PC-9 (cell line): ENCODE data around the gene RNF152. TPM values are rescaled to one million over a fixed set of nuclear protein-coding genes. Genes with fewer than 3 reads are reported as not detected.

Source experiments
- BruUV-seq: library from RNA; stranded (reverse); fragments of 400-500 nt; replicated peaks from 2 replicates; lab custom pipeline; 2021; lab: Mats Ljungman, UMichigan
- CTCF ChIA-PET: fragments of 300-600 bp; sonication (Branson Sonifier 250); formaldehyde crosslinking; loops from one replicate; lab custom pipeline; 2022; ENCODE audit warnings: antibody characterized with exemption; lab: Charles Lee
- POLR2A ChIA-PET: fragments of 300-600 bp; sonication (Branson Sonifier 250); formaldehyde crosslinking; loops from one replicate; lab custom pipeline; 2022; ENCODE audit warnings: antibody characterized with exemption; ENCODE audit not compliant: unreplicated experiment; lab: Charles Lee
- DNase-seq, 2 experiments: peaks; one replicate each; pipeline versions ENCODE4 v3.0.0 to v3.0.0-alpha.2; 2015 to 2022; ENCODE audit warnings: mixed read lengths in 1 of 2
- H2AFZ ChIP-seq: fragments of 200-600 bp; sonication (generic); 2 replicates; pipeline ENCODE4 v1.8.1; 2017; ENCODE audit warnings: antibody characterized with exemption
- H3F3A ChIP-seq: fragments of 200-600 bp; sonication (generic); 2 replicates; pipeline ENCODE4 v1.8.1; 2017; ENCODE audit warnings: antibody characterized with exemption, mild to moderate bottlenecking, low read depth; ENCODE audit not compliant: insufficient read depth
- H3K27ac ChIP-seq: fragments of 200-600 bp; sonication (generic); 2 replicates; pipeline ENCODE4 v1.6.1; 2016; ENCODE audit warnings: mixed run types
- H3K27me3 ChIP-seq: fragments of 200-600 bp; sonication (generic); 2 replicates; pipeline ENCODE4 v1.6.1; 2016; ENCODE audit warnings: low read depth, mixed run types; ENCODE audit not compliant: insufficient read depth
- H3K36me3 ChIP-seq: fragments of 200-600 bp; sonication (generic); 2 replicates; pipeline ENCODE4 v1.6.1; 2016; ENCODE audit warnings: low read depth, mixed run types
- H3K4me1 ChIP-seq: fragments of 200-600 bp; sonication (generic); replicated peaks from 2 replicates; pipeline ENCODE4 v1.6.1; 2016; ENCODE audit warnings: mixed run types; ENCODE audit not compliant: insufficient read depth
- H3K4me2 ChIP-seq: fragments of 200-600 bp; sonication (generic); 2 replicates; pipeline ENCODE4 v1.6.1; 2017; ENCODE audit warnings: mixed run types
- H3K4me3 ChIP-seq: fragments of 200-600 bp; sonication (generic); 2 replicates; pipeline ENCODE4 v1.6.1; 2016; ENCODE audit warnings: mixed run types
- H3K79me2 ChIP-seq: fragments of 200-600 bp; sonication (generic); 2 replicates; pipeline ENCODE4 v1.6.1; 2017; ENCODE audit warnings: low read depth, mixed run types
- H3K9me2 ChIP-seq: fragments of 200-600 bp; sonication (generic); 2 replicates; pipeline ENCODE4 v1.8.1; 2017; ENCODE audit warnings: mild to moderate bottlenecking; ENCODE audit not compliant: insufficient read depth
- H3K9me3 ChIP-seq: fragments of 200-600 bp; sonication (generic); 2 replicates; pipeline ENCODE4 v1.8.1; 2016; ENCODE audit warnings: low read depth; ENCODE audit not compliant: insufficient read depth
- H4K20me1 ChIP-seq: fragments of 200-600 bp; sonication (generic); 2 replicates; pipeline ENCODE4 v1.8.1; 2017; ENCODE audit not compliant: insufficient read depth
- EZH2 ChIP-seq: fragments of 200-600 bp; sonication (generic); IDR thresholded peaks from 2 replicates; pipeline ENCODE4 v1.8.0; 2017; ENCODE audit warnings: antibody characterized with exemption, low read depth
- intact Hi-C: fragments of 100-400 bp; cut with micrococcal nuclease; formaldehyde crosslinking; loops from one replicate; pipeline ENCODE4 v1.10.0; 2022; ENCODE audit not compliant: unreplicated experiment
- total RNA-seq: library from RNA; stranded (reverse); gene quantifications from 2 replicates; pipeline ENCODE4 v1.2.3, GENCODE V29; 2021
- TF ChIP-seq, protein P1 (sequence below): fragments of 200-600 bp; sonication (generic); conservative IDR thresholded peaks from 2 replicates; pipeline ENCODE4 v1.6.1; 2017; ENCODE audit warnings: mixed run types, antibody characterized with exemption, mild to moderate bottlenecking, moderate library complexity

RNF152 gene
- total RNA-seq, 1 experiment from 2014 or later: not detected

GRCh38 chr18:61900504-61901281 lies 7.9 kb upstream of the RNF152 start:
- TF ChIP-seq EZH2: no peak
- TF ChIP-seq, protein P1, sequence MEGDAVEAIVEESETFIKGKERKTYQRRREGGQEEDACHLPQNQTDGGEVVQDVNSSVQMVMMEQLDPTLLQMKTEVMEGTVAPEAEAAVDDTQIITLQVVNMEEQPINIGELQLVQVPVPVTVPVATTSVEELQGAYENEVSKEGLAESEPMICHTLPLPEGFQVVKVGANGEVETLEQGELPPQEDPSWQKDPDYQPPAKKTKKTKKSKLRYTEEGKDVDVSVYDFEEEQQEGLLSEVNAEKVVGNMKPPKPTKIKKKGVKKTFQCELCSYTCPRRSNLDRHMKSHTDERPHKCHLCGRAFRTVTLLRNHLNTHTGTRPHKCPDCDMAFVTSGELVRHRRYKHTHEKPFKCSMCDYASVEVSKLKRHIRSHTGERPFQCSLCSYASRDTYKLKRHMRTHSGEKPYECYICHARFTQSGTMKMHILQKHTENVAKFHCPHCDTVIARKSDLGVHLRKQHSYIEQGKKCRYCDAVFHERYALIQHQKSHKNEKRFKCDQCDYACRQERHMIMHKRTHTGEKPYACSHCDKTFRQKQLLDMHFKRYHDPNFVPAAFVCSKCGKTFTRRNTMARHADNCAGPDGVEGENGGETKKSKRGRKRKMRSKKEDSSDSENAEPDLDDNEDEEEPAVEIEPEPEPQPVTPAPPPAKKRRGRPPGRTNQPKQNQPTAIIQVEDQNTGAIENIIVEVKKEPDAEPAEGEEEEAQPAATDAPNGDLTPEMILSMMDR: no peak
- no peak overlapping the region for H3K4me3 ChIP-seq
- no peaks in the 10 kb centered on the region for H4K20me1 ChIP-seq
- H3K27me3 ChIP-seq: no peaks in the 10 kb centered on the region
- intact Hi-C loops: no loop called here
- no peaks in the 10 kb centered on the region for H3K36me3 ChIP-seq
- H3K27ac ChIP-seq: no peak overlapping the region
- H3K4me1 ChIP-seq: no peaks in the 10 kb centered on the region
- DNase-seq: no peak
- H3K9me3 ChIP-seq: no peaks in the 10 kb centered on the region
- no peak overlapping the region for H2AFZ ChIP-seq
- H3K9me2 ChIP-seq: no peaks in the 10 kb centered on the region
- H3K79me2 ChIP-seq: no peaks in the 10 kb centered on the region
- no peaks in the 10 kb centered on the region for H3F3A ChIP-seq
- ChIA-PET POLR2A (no interaction called here), CTCF (no interaction called here)
- no peak overlapping the region for H3K4me2 ChIP-seq
- BruUV-seq: no TSS peak

DNA sequence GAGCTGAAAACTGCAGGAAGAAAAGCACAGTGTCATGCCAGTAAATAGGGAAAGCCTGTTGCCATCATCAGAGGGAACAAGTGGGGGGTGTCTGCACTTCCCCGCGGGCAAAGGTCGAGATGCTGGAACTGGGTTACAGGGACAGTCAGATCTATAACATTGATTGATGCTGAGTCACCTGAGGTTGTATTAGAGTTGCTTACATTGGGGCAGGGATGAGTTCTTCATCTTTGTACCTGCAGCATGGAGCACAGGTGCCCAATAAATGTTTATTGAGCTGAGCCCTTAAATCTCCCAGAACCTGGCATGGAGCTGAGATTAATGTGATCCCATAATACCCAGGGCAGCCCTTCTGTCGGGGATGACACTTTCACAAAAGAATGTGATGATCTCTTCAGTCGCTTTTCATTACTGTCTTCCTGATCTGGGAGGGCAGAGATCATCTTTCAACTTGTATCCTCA lies 5.9 kb upstream of the RNF152 start:
- CTCF ChIA-PET: no interaction called here
- Histone ChIP-seq H3K79me2 (no peaks in the 10 kb centered on the region), H3K4me2 (no peak overlapping the region), H2AFZ (no peak overlapping the region), H3K9me2 (no peaks in the 10 kb centered on the region), H3K36me3 (no peaks in the 10 kb centered on the region), H3K4me3 (no peak overlapping the region), H4K20me1 (no peaks in the 10 kb centered on the region), H3K27ac (no peak overlapping the region), H3F3A (no peaks in the 10 kb centered on the region), H3K9me3 (no peaks in the 10 kb centered on the region), H3K4me1 (no peaks in the 10 kb centered on the region), H3K27me3 (no peaks in the 10 kb centered on the region)
- no peak for TF ChIP-seq EZH2
- TF ChIP-seq, protein P1: no peak
- no TSS peak for BruUV-seq
- intact Hi-C loops: no loop called here
- no peak for DNase-seq
- POLR2A ChIA-PET: no interaction called here

DNA sequence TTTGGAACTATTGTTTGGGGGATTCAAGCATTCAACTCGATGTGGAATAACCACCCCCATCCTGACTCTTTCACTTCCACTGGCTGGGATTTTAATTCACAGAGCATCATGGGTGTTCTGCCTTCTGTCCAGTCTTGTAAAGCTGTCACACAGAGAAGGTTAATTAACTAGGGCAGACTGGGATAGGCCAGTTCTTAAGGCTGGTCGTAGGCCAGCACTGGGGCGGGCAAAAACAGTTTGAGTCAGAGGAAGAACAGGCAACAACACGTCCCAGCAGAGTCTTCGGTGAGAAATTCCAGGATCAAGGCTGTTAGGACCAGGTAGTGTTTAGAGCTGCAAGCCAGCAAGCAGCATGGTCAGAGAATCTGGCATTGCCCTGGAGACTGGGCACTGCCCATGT lies 4.0 kb upstream of the RNF152 start:
- ChIA-PET CTCF (no interaction called here), POLR2A (no interaction called here)
- H2AFZ ChIP-seq: no peak overlapping the region
- no peaks in the 10 kb centered on the region for H3K27me3 ChIP-seq
- no peaks in the 10 kb centered on the region for H3K4me1 ChIP-seq
- no peak overlapping the region for H3K4me3 ChIP-seq
- no peaks in the 10 kb centered on the region for H3F3A ChIP-seq
- no peak for TF ChIP-seq EZH2
- H3K79me2 ChIP-seq: no peaks in the 10 kb centered on the region
- no peaks in the 10 kb centered on the region for H4K20me1 ChIP-seq
- H3K9me3 ChIP-seq: no peaks in the 10 kb centered on the region
- no peaks in the 10 kb centered on the region for H3K36me3 ChIP-seq
- intact Hi-C loops: no loop called here
- no peak overlapping the region for H3K4me2 ChIP-seq
- H3K9me2 ChIP-seq: no peaks in the 10 kb centered on the region
- H3K27ac ChIP-seq: no peak overlapping the region
- no peak for DNase-seq
- no TSS peak for BruUV-seq
